A549 (cell line): ENCODE measurements around the gene FOXO1. TPM values are rescaled to one million over a fixed set of nuclear protein-coding genes. Genes with fewer than 3 reads are reported as not detected.

Source experiments
- ATAC-seq, 2 experiments: fragments of 200-7000 bp in 1 of 2; fragments of >200 bp in 1 of 2; cut with Nextera tagmentation in 1 of 2; cut with Tn5 transposase in 1 of 2; 3 replicates each; pipeline versions ENCODE4 v1.8.0 to v1.9.1; 2018 to 2020; ENCODE audit warnings: mild to moderate bottlenecking in 1 of 2, moderate library complexity in 1 of 2
- CTCF ChIA-PET: fragments of 300-600 bp; sonication (Branson Sonifier 250); formaldehyde crosslinking; extraction: SDS; loops from one replicate; lab custom pipeline; 2021; ENCODE audit warnings: antibody characterized with exemption, inconsistent platforms; lab: Yijun Ruan, JAX
- POLR2A ChIA-PET: fragments of 350-600 bp; formaldehyde crosslinking; extraction: SDS; loops from one replicate; lab custom pipeline; 2021; ENCODE audit warnings: antibody characterized with exemption, inconsistent platforms; lab: Yijun Ruan, JAX
- DNase-seq, 2 experiments: peaks; one replicate each; pipeline versions ENCODE4 v3.0.0 to v3.0.0-alpha.2; 2011 to 2016; ENCODE audit warnings: low read depth in 1 of 2, low spot score in 1 of 2
- FAIRE-seq: peaks from 2 replicates; lab custom pipeline; 2011; peaks lifted over from hg19 to GRCh38; lab: Jason Lieb, UNC
- H3K27ac ChIP-seq, 2 experiments: fragments of >200 bp; sonication (Bioruptor Twin); formaldehyde crosslinking; 3 replicates each; pipeline ENCODE4 v1.5.1; 2016 to 2017
- H3K4me1 ChIP-seq: fragments of >200 bp; sonication (Bioruptor Twin); formaldehyde crosslinking; 3 replicates; pipeline ENCODE4 v1.6.1; 2016
- H3K4me2 ChIP-seq: fragments of >200 bp; sonication (Bioruptor Twin); formaldehyde crosslinking; 3 replicates; pipeline ENCODE4 v1.6.1; 2016
- H3K4me3 ChIP-seq: fragments of >200 bp; sonication (Bioruptor Twin); formaldehyde crosslinking; 3 replicates; pipeline ENCODE4 v1.5.1; 2016
- H3K9me3 ChIP-seq: fragments of >200 bp; sonication (Bioruptor Twin); formaldehyde crosslinking; 3 replicates; pipeline ENCODE4 v1.6.1; 2016
- CBX2 ChIP-seq: fragments of 200-600 bp; sonication (generic); IDR thresholded peaks from 2 replicates; pipeline ENCODE4 v1.6.1; 2016; ENCODE audit warnings: low read depth, mild to moderate bottlenecking, borderline replicate concordance
- CBX8 ChIP-seq: fragments of 200-600 bp; sonication (generic); IDR thresholded peaks from 2 replicates; pipeline ENCODE4 v1.6.1; 2016
- CEBPB ChIP-seq, 2 experiments: fragments of >200 bp in 1 of 2; sonication (Bioruptor Twin) in 1 of 2; formaldehyde crosslinking in 1 of 2; IDR thresholded peaks; 2 replicates each; pipeline ENCODE4 v1.6.1; 2012 to 2016
- CHD2 ChIP-seq: fragments of 150-350 bp; IDR thresholded peaks from 2 replicates; pipeline ENCODE4 v1.6.1; 2014; ENCODE audit warnings: low read length; ENCODE audit not compliant: partially characterized antibody
- EHMT2 ChIP-seq: fragments of 200-600 bp; sonication (generic); IDR thresholded peaks from 2 replicates; pipeline ENCODE4 v1.6.1; 2016; ENCODE audit warnings: antibody characterized with exemption, low read depth, mild to moderate bottlenecking, moderate library complexity
- EP300 ChIP-seq, 2 experiments: fragments of >200 bp; sonication (Bioruptor Twin); formaldehyde crosslinking; IDR thresholded peaks; 2 replicates in 1 of 2; 3 replicates in 1 of 2; pipeline ENCODE4 v1.6.1; 2016 to 2017
- ESRRA ChIP-seq: fragments of 150-350 bp; IDR thresholded peaks from 2 replicates; pipeline ENCODE4 v1.6.1; 2014; ENCODE audit warnings: mild to moderate bottlenecking, low read length, borderline replicate concordance
- FOSL2 ChIP-seq, 2 experiments: fragments of 450-650 bp in 1 of 2; fragments of >200 bp in 1 of 2; sonication (Bioruptor Twin) in 1 of 2; formaldehyde crosslinking; IDR thresholded peaks; 2 replicates each; pipeline versions ENCODE4 v1.5.0 to v1.6.1; 2016 to 2020; ENCODE audit warnings: mild to moderate bottlenecking in 1 of 2, moderate library complexity in 1 of 2
- FOXS1 ChIP-seq: fragments of 250-450 bp; sonication (Bioruptor Pico); IDR thresholded peaks from 2 replicates; pipeline ENCODE4 v1.5.0; 2020; ENCODE audit warnings: mild to moderate bottlenecking, moderate library complexity
- HEYL ChIP-seq: fragments of 250-450 bp; sonication (Bioruptor Pico); IDR thresholded peaks from 2 replicates; pipeline ENCODE4 v1.8.0; 2021; ENCODE audit warnings: mild to moderate bottlenecking, moderate library complexity
- HOXB5 ChIP-seq: fragments of 250-450 bp; sonication (Bioruptor Pico); IDR thresholded peaks from 2 replicates; pipeline ENCODE4 v1.5.0; 2020; ENCODE audit warnings: mild to moderate bottlenecking, moderate library complexity
- JUN ChIP-seq, 2 experiments: fragments of >200 bp; sonication (Bioruptor Twin); formaldehyde crosslinking; IDR thresholded peaks; 2 replicates in 1 of 2; 3 replicates in 1 of 2; pipeline ENCODE4 v1.6.1; 2016 to 2017
- JUNB ChIP-seq: fragments of >200 bp; sonication (Bioruptor Twin); formaldehyde crosslinking; IDR thresholded peaks from 2 replicates; pipeline ENCODE4 v1.6.1; 2016
- MAFK ChIP-seq: fragments of 450-650 bp; IDR thresholded peaks from 2 replicates; pipeline ENCODE4 v1.6.1; 2014; ENCODE audit not compliant: partially characterized antibody
- MAZ ChIP-seq: fragments of 150-350 bp; IDR thresholded peaks from 2 replicates; pipeline ENCODE4 v1.6.1; 2014; ENCODE audit warnings: antibody characterized with exemption, low read depth, low read length, borderline replicate concordance
- MYC ChIP-seq: IDR thresholded peaks from 2 replicates; pipeline ENCODE4 v1.6.1; 2012; ENCODE audit warnings: mild to moderate bottlenecking, inconsistent platforms, low read length, improper control_type of control experiment, borderline replicate concordance
- NFE2L2 ChIP-seq: fragments of 150-350 bp; conservative IDR thresholded peaks from 2 replicates; pipeline ENCODE4 v1.6.1; 2014; ENCODE audit warnings: low read length
- NR3C1 ChIP-seq: fragments of >200 bp; sonication (Bioruptor Twin); formaldehyde crosslinking; IDR thresholded peaks from 3 replicates; pipeline ENCODE4 v1.6.1; 2017
- RCOR1 ChIP-seq: fragments of 150-350 bp; IDR thresholded peaks from 2 replicates; pipeline ENCODE4 v1.6.1; 2014; ENCODE audit warnings: antibody characterized with exemption, low read length, low read depth
- RFX5 ChIP-seq: fragments of 450-650 bp; IDR thresholded peaks from 2 replicates; pipeline ENCODE4 v1.7.1; 2014; ENCODE audit warnings: antibody characterized with exemption, mild to moderate bottlenecking, moderate library complexity
- RNF2 ChIP-seq: fragments of 200-600 bp; sonication (generic); IDR thresholded peaks from 2 replicates; pipeline ENCODE4 v1.6.1; 2016; ENCODE audit warnings: low read depth, mild to moderate bottlenecking, antibody characterized with exemption, moderate library complexity, borderline replicate concordance
- SREBF2 ChIP-seq: fragments of 450-650 bp; IDR thresholded peaks from 2 replicates; pipeline ENCODE4 v1.6.1; 2014; ENCODE audit warnings: mild to moderate bottlenecking, moderate library complexity
- TFCP2L1 ChIP-seq: fragments of 250-450 bp; sonication (Bioruptor Pico); IDR thresholded peaks from 2 replicates; pipeline ENCODE4 v1.5.0; 2021; ENCODE audit warnings: mild to moderate bottlenecking
- ZC3H11A ChIP-seq: fragments of 450-650 bp; IDR thresholded peaks from 2 replicates; pipeline ENCODE4 v1.6.1; 2014; ENCODE audit warnings: antibody characterized with exemption, mild to moderate bottlenecking
- ZSCAN20 ChIP-seq: fragments of 250-450 bp; sonication (Bioruptor Pico); IDR thresholded peaks from 2 replicates; pipeline ENCODE4 v1.8.0; 2022; ENCODE audit warnings: mild to moderate bottlenecking, moderate library complexity
- WGBS: methylation state at CpG from one replicate; pipeline ENCODE4 v1.1.6; 2017; ENCODE audit errors: missing lambda C conversion rate; 5-methylcytosine and 5-hydroxymethylcytosine counted together
- polyA plus RNA-seq, 4 experiments: library from polyadenylated mRNA; depleted of rRNA in 3 of 4; stranded (reverse); fragments of >200 nt; fragmentation: RNase III in 1 of 4; extraction: RNeasy Plus Mini Kit Qiagen cat#74134 plus additional on column Dnase treatment in 1 of 4; gene quantifications; 2 replicates in 3 of 4; 3 replicates in 1 of 4; pipeline ENCODE4 v1.2.3, GENCODE V29; 2011 to 2017
- TF ChIP-seq, protein P1 (sequence below): fragments of 200-600 bp; sonication (generic); IDR thresholded peaks from 2 replicates; pipeline ENCODE4 v1.6.1; 2016; ENCODE audit warnings: antibody characterized with exemption, mild to moderate bottlenecking, moderate library complexity

FOXO1 gene
- polyA plus RNA-seq, 2 of the 4 experiments (the other 2 are of a cell fraction), result 2.2 to 3.6 TPM

DNA sequence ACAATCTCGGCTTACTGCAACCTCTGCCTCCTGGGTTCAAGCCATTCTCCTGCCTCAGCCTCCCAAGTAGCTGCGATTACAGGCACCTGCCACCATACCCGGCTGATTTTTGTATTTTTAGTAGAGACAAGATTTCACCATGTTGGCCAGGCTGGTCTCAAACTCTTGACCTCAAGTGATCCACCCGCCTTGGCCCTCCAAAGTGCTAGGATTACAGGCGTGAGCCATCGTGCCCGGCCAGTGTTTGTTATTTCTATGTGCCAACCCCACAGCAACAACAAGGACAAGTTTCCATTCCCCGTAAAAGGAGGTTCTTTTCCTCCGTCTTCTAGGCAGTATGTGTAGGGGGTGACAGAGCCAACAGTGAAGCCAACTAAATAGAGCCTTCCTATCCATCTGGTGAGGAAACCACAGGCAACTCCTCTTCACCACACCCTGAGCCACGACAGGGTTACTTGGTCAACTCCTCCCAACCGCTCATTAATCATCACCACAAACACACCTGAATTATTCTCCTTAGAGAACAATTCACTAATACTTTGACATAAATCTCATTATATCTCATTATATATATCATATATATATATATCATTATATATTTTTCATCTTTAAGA is 25.5 kb downstream of the FOXO1 start:
- DNase-seq, result no peak
- 84% methylated on average over 11 of the region's 11 CpGs for WGBS
- H3K4me3 ChIP-seq, result no peak overlapping the region
- no peaks in the 10 kb centered on the region for H3K9me3 ChIP-seq
- TF ChIP-seq MYC, result no peak
- no peak for TF ChIP-seq JUN (IDR thresholded peaks at IDR 0.05)
- no peak for TF ChIP-seq HEYL
- TF ChIP-seq ESRRA, result no peak
- no peak for TF ChIP-seq FOSL2 (IDR thresholded peaks at IDR 0.05)
- TF ChIP-seq FOSL2 (CRISPR knock-in tag; IDR thresholded peaks at IDR 0.05), result no peak
- no peak for TF ChIP-seq RCOR1
- TF ChIP-seq NR3C1, result no peak
- TF ChIP-seq HOXB5, result no peak
- TF ChIP-seq CBX2, result no peak
- no peak for TF ChIP-seq CBX8
- TF ChIP-seq MAZ, result no peak
- ATAC-seq, result no peak
- FAIRE-seq, result no peak
- H3K27ac ChIP-seq, result no peak overlapping the region
- ChIA-PET POLR2A (no interaction called here), CTCF (no interaction called here)
- H3K4me2 ChIP-seq, result no peak overlapping the region
- H3K4me1 ChIP-seq, result peaks cover 17% of the 10 kb centered on the region; the same call in 2 of the 3 replicates

GRCh38 chr13:40640202-40640601 is 26.2 kb downstream of the FOXO1 start:
- ATAC-seq, result no peak
- Histone ChIP-seq H3K9me3 (no peaks in the 10 kb centered on the region), H3K4me3 (no peak overlapping the region), H3K4me1 (peaks cover 16% of the 10 kb centered on the region; the same call in 2 of the 3 replicates), H3K4me2 (no peak overlapping the region), H3K27ac (no peak overlapping the region)
- POLR2A ChIA-PET, result no interaction called here
- TF ChIP-seq, protein P1, sequence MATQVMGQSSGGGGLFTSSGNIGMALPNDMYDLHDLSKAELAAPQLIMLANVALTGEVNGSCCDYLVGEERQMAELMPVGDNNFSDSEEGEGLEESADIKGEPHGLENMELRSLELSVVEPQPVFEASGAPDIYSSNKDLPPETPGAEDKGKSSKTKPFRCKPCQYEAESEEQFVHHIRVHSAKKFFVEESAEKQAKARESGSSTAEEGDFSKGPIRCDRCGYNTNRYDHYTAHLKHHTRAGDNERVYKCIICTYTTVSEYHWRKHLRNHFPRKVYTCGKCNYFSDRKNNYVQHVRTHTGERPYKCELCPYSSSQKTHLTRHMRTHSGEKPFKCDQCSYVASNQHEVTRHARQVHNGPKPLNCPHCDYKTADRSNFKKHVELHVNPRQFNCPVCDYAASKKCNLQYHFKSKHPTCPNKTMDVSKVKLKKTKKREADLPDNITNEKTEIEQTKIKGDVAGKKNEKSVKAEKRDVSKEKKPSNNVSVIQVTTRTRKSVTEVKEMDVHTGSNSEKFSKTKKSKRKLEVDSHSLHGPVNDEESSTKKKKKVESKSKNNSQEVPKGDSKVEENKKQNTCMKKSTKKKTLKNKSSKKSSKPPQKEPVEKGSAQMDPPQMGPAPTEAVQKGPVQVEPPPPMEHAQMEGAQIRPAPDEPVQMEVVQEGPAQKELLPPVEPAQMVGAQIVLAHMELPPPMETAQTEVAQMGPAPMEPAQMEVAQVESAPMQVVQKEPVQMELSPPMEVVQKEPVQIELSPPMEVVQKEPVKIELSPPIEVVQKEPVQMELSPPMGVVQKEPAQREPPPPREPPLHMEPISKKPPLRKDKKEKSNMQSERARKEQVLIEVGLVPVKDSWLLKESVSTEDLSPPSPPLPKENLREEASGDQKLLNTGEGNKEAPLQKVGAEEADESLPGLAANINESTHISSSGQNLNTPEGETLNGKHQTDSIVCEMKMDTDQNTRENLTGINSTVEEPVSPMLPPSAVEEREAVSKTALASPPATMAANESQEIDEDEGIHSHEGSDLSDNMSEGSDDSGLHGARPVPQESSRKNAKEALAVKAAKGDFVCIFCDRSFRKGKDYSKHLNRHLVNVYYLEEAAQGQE, result no peak
- TF ChIP-seq ZSCAN20 (CRISPR knock-in tag) (no peak), JUN (IDR thresholded peaks at IDR 0.05) (no peak), CEBPB (IDR thresholded peaks at IDR 0.05) (no peak), EP300 (IDR thresholded peaks at IDR 0.05) (no peak), CHD2 (no peak), JUNB (no peak), HEYL (no peak), ZC3H11A (no peak), MAFK (no peak), NFE2L2 (no peak), CBX2 (no peak), RNF2 (no peak), FOXS1 (CRISPR knock-in tag) (no peak), EHMT2 (no peak), SREBF2 (no peak), CBX8 (no peak), MYC (no peak), TFCP2L1 (CRISPR knock-in tag) (no peak), RFX5 (no peak)
- WGBS, result 90% methylated on average over 6 of the region's 6 CpGs
- no peak for FAIRE-seq
- CTCF ChIA-PET, result no interaction called here
- no peak for DNase-seq
